Panc1 (cell line): ENCODE results near the gene SORL1.

Experiments used
- TCF7L2 ChIP-seq: IDR thresholded peaks from 2 replicates; pipeline ENCODE4 v1.6.1; 2011; ENCODE audit warnings: mild to moderate bottlenecking, low read depth, low read length, inconsistent platforms
- TF ChIP-seq, protein P1 (sequence below): fragments of 450-650 bp; IDR thresholded peaks from 2 replicates; pipeline ENCODE4 v1.5.1; 2017; ENCODE audit warnings: mild to moderate bottlenecking

DNA sequence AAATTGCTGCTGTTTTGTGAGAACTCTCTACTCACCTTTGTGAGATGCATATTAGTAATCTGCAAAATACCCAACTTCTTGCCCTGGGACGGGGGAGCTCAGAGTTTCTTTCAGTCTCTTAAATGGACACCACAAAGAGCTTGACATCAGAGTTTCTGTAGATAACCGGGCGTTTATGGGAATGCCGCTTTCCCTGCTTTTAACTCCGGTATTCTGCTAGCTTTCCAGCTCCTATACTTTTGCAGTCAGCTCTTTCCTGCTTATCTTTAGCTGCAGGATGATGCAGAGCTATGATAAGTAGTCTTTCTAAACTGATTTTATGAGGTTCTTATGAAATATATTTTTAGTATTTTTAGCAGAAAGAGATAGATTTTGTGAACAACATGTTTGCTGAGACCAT is 155.2 kb downstream of the SORL1 start:
- TF ChIP-seq, protein P1, sequence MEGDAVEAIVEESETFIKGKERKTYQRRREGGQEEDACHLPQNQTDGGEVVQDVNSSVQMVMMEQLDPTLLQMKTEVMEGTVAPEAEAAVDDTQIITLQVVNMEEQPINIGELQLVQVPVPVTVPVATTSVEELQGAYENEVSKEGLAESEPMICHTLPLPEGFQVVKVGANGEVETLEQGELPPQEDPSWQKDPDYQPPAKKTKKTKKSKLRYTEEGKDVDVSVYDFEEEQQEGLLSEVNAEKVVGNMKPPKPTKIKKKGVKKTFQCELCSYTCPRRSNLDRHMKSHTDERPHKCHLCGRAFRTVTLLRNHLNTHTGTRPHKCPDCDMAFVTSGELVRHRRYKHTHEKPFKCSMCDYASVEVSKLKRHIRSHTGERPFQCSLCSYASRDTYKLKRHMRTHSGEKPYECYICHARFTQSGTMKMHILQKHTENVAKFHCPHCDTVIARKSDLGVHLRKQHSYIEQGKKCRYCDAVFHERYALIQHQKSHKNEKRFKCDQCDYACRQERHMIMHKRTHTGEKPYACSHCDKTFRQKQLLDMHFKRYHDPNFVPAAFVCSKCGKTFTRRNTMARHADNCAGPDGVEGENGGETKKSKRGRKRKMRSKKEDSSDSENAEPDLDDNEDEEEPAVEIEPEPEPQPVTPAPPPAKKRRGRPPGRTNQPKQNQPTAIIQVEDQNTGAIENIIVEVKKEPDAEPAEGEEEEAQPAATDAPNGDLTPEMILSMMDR: no peak
- TF ChIP-seq TCF7L2: no peak
